GM21529 (cell line): ENCODE measurements around the gene JAK1.
"Not testable (repeated sequence)": the region's sequence is repeated elsewhere in the genome, so short reads cannot be mapped to it uniquely, and the experiment has no call there.

Experiments
- ATAC-seq: cut with Tn5 transposase; IDR thresholded peaks from one replicate; pipeline ENCODE4 v1.9.1; 2021; ENCODE audit not compliant: unreplicated experiment

JAK1 gene

DNA sequence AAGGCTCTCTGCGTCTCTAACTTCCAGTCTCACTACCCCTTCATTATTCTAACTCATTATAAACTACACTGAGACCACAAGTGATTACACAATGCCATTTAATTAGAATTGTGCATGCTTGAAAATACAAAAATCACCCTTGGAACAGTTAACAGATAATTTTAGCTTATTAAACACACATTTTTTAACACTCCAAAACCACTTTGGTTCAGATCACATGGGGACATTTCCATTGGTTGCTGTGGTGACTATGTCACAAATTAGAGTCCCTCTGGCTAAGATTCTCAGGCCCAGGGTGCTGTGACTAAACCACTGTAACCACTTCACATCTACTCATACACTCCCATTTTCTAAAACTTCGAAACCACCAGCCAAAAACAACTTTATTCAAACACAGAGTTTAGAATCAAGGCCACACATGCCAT is 43.0 kb downstream of the JAK1 start:
- ATAC-seq, result peak; percentile 55

DNA sequence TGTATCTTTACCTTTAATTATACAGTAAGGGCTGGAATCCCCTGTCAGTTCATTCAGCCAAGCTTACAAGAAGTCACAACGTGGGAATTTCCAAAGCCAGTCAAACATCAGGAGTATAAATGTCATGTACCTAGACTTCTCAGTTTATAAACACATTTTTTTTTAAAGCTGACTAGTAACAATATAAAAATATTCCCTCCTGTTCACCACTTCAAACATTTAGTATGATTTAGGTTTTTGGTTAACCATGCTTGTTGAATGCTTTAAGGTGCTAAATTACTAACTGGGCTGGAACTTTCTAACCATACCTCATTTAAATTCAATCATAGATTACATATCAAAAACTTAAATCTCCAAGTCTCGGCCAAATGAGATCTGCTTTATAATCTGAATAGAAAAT is 44.0 kb downstream of the JAK1 start:
- no peak for ATAC-seq

DNA sequence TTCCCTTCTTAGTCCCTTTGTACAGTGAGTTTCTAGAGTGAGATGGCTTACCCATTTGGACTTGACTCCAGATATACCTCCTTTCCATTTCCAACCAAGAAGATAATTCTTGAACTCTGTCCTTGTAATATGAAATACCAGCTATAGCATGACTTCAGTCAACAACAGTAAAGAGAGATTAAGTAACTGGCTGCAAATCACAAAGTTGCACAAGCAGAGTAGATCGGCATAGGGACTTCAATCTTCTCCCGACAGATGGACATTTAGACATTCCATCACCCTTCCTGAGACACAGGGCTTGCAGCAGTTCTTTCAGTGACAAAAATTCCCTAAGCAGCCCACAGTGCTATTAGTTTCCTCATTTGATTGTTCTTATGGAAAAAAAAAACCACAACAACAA is 44.6 kb downstream of the JAK1 start:
- no peak for ATAC-seq

DNA sequence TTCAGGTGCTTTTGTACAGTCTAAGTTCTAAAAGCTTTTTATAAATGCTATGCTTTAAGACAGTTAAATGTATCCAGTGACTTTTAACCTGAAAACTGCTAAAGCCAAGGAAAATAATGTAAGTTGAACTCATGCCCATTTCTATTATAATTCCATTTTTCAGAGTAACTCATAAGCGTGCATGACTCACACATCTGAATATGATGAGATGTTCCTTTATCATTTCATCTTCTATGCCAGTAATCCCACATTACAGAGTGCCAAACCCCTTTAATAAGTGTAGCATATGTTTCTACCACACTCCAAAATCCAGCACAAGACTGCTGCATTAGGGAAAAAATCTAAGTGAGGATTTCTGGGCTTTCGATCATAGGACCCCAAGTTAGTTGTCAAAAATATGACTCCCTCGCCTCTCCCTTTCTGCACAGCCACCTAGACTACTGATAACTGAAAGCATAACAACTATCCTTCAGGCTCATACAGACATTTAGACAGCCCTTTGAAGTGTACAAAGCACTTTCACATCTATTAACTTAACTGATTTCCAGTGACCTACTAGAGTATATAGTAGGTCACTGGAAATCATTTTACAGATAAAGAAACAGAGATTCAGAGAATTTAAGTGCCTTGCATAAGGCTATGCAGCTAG is 45.3 kb downstream of the JAK1 start:
- ATAC-seq, result no peak

DNA sequence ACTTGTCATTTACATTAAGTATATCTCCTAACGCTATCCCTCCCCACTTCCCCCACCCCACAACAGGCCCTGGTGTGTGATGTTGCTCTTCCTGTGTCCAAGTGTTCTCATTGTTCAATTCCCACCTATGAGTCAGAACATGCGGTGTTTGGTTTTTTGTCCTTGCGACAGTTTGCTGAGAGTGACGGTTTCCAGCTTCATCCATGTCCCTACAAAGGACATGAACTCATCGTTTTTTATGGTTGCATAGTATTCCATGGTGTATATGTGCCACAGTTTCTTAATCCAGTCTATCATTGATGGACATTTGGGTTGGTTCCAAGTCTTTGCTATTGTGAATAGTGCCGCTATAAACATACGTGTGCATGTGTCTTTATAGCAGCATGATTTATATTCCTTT is 47.2 kb downstream of the JAK1 start:
- ATAC-seq, result not testable (repeated sequence)

DNA sequence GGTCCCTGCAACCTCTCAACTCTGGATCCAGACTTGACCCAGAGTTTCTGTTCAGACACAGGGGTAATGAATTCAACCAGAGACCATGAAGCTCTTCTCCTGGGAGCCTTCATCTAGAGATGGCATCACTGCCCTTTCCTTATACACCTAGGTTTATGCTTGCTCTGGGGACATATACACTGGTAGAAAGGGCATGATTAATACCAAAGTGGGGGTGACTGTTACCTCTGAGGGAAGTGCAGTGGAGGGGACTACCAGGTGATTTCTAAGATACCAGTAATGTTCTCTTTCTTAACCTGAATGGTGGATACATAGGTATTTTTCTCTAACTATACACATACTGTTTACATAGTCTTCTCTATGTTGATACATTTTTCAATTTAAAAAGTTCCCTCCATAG is 48.4 kb downstream of the JAK1 start:
- no peak for ATAC-seq

DNA sequence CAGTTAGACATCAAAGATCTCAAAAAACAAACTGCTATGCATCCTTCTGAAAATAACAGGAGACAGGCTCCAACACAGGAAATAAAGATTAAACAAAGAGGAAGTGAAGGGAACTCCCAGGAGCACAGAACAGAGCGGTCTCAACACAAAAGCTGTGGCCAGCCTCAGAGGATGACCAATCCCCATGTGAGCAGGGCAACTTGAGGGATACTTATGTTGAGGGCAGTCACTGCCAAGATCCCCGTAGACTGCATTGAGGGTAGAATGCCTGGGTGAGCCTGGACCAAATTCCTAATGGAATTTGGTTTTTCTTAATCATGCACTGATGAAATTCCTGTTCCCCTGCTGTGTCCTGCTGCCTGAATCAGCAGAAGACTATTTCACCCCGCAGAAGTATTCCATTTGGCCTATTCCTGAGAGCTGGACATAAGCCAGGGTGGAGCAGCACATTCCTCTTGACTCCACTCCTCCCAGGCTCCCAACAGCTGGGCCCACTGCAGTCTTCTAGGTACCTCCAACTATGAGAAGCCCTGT is 49.0 kb downstream of the JAK1 start:
- no peak for ATAC-seq

DNA sequence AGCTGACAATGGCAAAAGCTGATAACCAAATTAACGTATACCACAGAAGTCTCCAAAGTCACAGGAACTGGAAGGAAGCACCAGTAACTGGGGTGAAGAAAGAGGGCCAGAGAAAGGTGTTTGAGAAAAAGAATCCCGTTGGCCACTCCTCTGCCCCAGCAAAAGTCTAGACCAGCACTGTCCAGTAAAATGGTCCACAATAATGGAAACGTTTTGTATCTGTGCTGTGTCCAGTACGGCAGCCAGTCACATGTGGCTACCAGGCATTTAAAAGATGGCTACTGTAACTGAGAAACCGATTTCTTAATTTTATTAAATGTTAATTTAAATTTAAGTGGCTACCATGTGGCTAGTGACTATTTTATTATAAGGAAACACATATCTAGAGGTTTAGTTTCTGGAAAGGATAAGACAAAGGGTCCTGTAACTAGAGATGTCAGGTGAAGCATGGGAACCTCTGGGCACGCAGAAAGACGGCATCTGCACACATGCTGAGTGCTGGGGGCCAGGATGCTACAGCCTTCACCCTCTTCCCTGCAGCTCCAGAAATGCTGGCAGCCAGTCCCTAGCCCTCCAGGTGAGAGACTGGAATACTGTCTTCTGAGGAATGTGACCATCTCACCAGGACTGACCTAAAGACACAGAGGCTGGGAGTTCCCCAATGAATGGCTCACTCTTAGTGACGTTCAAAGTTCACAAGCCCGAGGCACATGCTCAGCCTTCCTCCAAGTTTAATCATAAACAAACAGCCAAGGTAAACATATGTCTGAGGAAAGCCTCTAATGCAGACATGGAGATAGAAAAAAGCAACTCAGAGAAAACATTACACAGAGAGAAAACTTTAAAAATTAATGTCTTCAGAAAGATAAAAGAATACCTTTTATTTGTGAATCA is 50.7 kb downstream of the JAK1 start:
- no peak for ATAC-seq

DNA sequence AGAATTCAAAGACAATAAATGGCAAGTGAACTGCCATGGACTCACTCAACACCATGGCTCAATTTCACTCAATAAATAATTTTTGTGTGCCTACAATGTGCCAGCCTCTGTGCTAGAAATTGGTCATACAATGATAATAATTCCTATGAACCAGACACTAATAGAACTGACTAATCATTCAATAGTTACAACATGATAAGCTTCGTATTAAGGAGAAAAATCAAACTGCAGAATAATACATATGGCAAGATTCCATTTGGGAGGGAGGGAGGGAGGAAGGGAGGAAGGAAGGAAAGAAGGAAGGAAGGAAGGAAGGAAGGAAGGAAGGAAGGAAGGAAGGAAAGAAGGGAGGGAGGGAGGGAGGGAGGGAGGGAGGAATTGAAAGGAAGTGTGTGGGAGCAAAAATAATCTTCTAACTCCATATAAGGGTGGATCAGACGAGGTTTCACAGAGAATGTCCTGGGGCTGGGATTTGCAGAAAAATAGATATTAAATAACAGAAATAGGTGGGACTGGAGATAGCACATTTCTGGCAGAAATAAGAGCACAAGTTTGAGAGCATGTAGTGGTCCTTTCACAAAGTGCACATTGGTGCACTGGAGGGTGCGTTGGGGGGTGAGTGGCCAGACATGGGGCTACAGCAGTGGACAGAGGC is 52.9 kb downstream of the JAK1 start:
- no peak for ATAC-seq

DNA sequence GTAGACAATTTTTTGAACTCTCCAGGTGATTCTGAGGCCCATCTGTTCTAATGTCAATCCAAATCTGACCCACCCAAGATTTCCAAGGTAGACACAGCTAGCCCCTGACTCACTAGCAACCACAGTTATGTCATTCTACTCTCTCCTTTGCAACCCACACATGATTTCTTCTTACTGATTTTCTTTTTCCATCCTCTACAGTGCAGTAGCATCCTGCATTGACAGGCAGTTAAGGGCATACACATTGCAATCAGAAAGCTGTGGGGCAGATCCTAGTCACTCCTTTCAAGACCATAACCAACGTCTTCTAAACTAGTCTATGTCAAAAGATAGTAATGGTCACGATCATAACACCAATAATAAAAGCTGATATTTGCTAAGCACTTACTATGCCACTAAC is 54.2 kb downstream of the JAK1 start:
- ATAC-seq, result no peak

DNA sequence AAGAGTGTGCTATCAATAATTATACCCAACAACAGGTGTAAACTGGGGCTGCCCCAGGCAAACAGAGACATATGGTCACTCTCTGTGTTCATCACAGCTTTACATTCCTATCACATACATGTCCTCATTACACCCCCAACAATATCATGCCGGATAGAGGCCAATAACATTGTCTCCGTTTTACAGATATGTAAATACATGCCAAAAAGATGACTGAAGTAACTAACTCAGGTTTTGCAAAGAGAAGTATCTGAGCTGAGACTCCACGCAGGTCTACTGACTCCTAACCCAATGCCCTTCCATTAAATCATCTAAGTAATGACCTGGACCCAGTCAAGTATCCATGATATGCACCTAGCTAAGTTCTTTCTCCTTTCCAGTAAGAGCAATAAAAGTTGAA is 55.0 kb downstream of the JAK1 start:
- ATAC-seq, result no peak

DNA sequence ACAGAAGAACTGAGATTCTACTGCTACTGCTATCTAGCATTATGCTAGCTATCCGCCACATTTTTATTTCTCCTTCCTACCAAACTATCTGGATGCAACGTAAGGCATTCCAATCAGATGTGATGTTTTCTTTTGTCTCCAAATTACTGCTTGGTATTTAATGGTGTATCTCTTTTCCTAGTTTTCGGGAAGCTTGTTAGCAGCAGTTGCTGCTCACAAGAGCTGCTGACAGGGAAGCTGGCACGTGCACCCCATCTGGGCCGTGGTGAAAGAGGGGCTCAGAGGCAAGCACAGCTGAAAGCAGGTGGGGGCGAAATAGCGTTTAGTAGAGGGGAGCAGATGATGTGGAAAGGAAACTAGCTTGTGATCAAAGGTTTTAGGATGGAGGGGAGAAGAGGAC is 57.3 kb downstream of the JAK1 start:
- ATAC-seq, result no peak

DNA sequence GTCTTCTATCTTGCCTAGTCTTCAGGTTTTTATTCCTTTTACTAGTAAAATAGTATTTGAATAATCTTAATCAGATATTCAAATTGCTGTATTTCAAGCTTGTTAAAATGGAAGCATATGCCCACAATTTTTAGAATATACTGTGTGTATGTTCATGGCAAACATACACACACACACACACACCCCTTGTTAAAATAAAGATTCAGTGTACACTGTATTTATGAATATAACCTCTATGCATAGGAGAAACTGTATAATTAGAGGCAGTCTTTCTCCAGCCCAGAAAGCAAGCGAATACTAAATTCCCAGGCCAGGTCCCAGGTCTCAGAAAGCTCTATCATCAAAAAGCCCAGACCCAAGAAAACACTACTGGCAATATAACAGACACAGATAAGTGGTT is 57.8 kb downstream of the JAK1 start:
- ATAC-seq, result no peak

DNA sequence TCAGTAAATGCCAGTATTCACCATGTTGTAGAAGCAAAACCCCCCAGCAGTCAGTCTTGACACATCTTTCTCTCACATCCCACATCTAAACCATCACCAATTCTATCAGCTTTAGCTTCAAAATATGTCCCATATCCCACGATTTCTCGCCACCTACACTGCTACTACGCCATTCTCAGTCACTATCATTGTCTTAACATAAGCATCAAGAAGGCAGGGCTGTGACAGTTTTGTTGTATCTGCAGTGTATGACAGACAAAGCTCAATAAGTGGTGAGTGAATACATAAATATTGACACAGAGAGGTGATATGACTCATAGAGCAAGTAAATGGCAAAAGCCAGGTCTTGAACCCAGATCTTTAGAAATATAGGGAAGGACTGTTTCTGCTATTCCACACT is 59.9 kb downstream of the JAK1 start:
- ATAC-seq, result no peak

DNA sequence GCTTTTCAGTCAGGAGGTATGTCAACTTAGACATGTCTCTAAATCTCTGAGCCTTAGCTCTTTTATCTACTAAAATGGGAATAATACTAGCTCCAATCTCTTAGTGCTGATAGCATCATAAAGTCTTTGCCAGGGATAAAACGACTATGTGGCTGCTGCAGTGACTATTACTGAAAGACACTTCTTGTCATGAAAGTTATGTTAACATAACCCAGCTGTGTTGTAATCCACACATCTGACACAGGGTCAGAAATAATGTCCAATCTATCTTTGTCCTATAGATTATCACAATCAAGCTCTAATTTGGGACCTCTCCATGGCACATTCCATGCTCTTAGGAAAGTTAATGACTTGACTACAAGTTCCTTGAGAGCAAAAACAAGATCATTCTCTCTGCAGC is 62.8 kb downstream of the JAK1 start:
- ATAC-seq, result no peak

DNA sequence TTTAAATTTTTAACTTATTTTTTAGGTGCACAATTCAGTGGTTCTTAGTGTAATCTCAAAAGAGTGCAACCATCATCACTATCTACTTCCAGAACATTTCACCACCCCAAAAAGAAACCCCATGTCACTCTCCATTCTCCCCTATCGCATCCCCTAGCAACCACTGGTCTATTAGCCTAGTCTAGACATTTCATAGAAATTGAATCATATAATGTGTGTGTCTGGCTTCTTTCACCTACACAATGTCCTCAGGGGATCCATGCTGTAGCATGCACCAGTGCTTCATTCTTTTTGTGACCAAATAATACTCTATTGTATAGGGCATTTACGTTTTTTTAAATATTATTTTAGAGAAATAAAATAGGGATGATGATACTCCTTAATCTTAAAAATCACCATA is 64.7 kb downstream of the JAK1 start:
- no peak for ATAC-seq

DNA sequence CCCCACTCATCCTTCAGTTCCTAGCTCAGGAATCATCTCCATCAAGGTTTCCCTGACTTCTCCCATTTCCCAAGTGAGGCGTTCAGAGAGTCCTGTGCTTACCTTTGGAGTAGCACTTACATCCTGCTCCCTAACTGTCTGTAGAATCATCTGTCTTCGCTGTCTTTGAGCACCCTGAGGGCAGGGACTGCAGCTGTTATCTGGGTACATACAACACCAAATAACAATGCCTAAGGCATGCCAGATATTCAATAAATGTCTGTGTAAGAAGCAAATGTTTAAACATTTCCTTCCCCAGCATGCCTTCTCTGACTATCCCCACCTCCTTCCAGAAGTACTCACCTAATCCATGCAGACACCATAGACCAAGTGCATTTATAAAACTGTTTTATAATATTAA is 65.4 kb downstream of the JAK1 start:
- ATAC-seq, result no peak

DNA sequence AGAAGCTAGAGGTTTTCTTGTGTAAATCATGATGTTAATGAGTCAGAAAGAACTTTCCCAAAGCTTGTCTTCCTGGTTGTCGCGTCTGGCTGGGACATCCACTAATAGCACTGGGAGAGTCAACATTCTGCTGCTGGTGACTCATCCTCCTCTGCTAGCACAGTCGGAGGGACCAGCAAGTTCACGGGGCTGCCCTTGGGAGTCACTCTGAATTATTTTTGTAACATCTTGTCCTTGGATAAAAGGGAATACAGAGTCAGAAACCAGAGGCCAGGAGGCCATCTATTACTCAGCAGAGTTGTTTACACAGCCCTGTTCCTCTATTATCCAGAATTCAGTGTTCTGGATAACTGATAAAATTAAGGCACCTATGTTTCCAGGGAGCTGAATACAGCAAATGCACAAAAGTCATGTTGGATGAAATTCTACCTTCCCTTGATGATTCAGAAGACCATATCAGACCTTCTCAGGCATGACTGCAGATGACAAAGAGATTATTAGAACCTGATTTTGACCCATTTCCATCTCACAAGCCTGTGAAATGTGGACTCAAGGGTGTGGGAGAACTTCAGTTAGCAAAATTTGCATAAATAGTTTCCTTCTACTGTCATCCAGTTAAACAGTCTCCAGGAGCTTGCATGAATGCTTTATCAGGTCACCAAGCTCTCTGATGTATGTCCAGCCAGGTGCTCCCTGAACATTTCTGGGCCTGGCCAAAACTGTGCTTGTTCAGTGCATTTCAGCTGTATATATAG is 68.1 kb downstream of the JAK1 start:
- ATAC-seq, result peak; percentile 58

DNA sequence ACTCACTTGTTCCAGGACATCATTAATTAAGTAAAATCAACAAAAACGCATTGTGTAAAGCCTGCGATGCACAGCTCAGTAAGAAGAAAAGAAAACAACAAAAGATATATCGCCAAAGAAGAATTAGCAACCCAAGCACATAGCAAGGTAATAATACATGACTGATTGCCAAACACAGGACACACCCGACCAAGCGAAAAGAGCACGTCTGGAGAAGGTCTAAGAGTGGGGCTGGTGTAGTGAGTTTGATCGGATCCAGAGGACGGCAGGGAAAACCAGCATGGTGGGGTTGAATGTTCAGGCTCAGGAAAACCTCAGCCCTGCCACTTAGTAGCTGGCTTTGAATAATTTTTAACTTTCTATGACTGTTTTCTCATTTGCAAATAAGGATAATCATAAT is 69.8 kb downstream of the JAK1 start:
- no peak for ATAC-seq

DNA sequence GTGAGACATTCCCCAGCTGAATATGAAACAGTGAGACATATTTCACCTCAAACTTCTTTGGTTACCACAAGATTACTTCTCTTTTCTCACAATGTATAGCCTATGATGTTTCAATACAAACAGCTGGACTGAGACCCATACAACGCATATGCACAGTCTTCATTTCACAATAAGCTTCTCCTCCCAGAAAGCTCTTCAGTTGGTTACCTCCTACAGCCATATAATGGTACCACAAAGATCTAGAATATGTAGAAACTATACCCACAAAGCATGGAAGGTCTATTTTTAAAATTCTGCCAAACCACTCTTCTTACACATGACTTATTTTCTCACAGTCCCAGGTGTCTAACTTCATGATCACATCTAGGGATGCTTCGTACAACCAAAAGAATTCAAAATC is 70.8 kb downstream of the JAK1 start:
- ATAC-seq, result peak; percentile 71
